ENCODE measurements around the gene PTPRD. TPM values are rescaled to one million over a fixed set of nuclear protein-coding genes. Genes with fewer than 3 reads are reported as not detected.

PTPRD gene
- total RNA-seq, 1 experiment from 2014 or later, result 69.6 TPM

GRCh38 chr9:8958358-8958757, 1654.4 kb downstream of the PTPRD start:
- ChIA-PET POLR2A (no interaction called here), CTCF (no interaction called here)
- DNase-seq (ENCODE audit: low spot score) (no peak), ATAC-seq (no peak)
- Mint-ChIP-seq H3K27me3 (ENCODE audit: low read depth) (no peaks in the 10 kb centered on the region), H3K36me3 (no peaks in the 10 kb centered on the region), H3K9me3 (no peaks in the 10 kb centered on the region), H3K27ac (no peak overlapping the region), H3K4me1 (peaks cover 24% of the 10 kb centered on the region), H3K4me3 (no peak overlapping the region)
- TF ChIP-seq TCF7 (CRISPR knock-in tag; IDR thresholded peaks at IDR 0.05; ENCODE audit: low read depth), result no peak
- no peak for TF ChIP-seq ZBTB21 (CRISPR knock-in tag; IDR thresholded peaks at IDR 0.05; ENCODE audit: borderline replicate concordance)
- TF ChIP-seq, protein P1, sequence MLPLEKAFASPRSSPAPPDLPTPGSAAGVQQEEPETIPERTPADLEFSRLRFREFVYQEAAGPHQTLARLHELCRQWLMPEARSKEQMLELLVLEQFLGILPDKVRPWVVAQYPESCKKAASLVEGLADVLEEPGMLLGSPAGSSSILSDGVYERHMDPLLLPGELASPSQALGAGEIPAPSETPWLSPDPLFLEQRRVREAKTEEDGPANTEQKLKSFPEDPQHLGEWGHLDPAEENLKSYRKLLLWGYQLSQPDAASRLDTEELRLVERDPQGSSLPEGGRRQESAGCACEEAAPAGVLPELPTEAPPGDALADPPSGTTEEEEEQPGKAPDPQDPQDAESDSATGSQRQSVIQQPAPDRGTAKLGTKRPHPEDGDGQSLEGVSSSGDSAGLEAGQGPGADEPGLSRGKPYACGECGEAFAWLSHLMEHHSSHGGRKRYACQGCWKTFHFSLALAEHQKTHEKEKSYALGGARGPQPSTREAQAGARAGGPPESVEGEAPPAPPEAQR (CRISPR knock-in tag; IDR thresholded peaks at IDR 0.05), result no peak
- TF ChIP-seq NFATC4 (CRISPR knock-in tag; IDR thresholded peaks at IDR 0.05), result no peak

- H3K4me1 Mint-ChIP-seq, result peaks cover 24% of the 10 kb centered on the region
- no peaks in the 10 kb centered on the region for H3K36me3 Mint-ChIP-seq
- CTCF ChIA-PET, result interaction anchor here (1.1 to 1.2 kb wide), 2 partner anchors 47 to 59 kb away, joined by 3 to 4 read pairs; no protein-coding TSS in a partner anchor
- no peak overlapping the region for H3K4me3 Mint-ChIP-seq
- no peak overlapping the region for H3K27ac Mint-ChIP-seq
- no peaks in the 10 kb centered on the region for H3K27me3 Mint-ChIP-seq (ENCODE audit: low read depth)
- DNase-seq (ENCODE audit: low spot score) (no peak), ATAC-seq (peak; percentile 85)
- TF ChIP-seq ZNF416 (CRISPR knock-in tag; IDR thresholded peaks at IDR 0.05), result no peak
- POLR2A ChIA-PET, result no interaction called here
- no peaks in the 10 kb centered on the region for H3K9me3 Mint-ChIP-seq
These were observed 1657.5 kb downstream of the PTPRD start for GRCh38 chr9:8955315-8955714.

- Mint-ChIP-seq H3K4me1 (peaks cover 16% of the 10 kb centered on the region), H3K27ac (peak overlapping the region; percentile 40), H3K9me3 (no peaks in the 10 kb centered on the region), H3K36me3 (no peaks in the 10 kb centered on the region), H3K27me3 (ENCODE audit: low read depth) (no peaks in the 10 kb centered on the region), H3K4me3 (no peak overlapping the region)
- ChIA-PET CTCF (no interaction called here), POLR2A (no interaction called here)
- peak; percentile 85 for ATAC-seq
- TF ChIP-seq ZBTB21 (CRISPR knock-in tag; IDR thresholded peaks at IDR 0.05; ENCODE audit: borderline replicate concordance) (no peak), ZNF232 (CRISPR knock-in tag; IDR thresholded peaks at IDR 0.05) (no peak)
- TF ChIP-seq, protein P2, sequence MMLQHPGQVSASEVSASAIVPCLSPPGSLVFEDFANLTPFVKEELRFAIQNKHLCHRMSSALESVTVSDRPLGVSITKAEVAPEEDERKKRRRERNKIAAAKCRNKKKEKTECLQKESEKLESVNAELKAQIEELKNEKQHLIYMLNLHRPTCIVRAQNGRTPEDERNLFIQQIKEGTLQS (CRISPR knock-in tag; conservative IDR thresholded peaks at IDR 0.05), result no peak
- TF ChIP-seq, protein P3, sequence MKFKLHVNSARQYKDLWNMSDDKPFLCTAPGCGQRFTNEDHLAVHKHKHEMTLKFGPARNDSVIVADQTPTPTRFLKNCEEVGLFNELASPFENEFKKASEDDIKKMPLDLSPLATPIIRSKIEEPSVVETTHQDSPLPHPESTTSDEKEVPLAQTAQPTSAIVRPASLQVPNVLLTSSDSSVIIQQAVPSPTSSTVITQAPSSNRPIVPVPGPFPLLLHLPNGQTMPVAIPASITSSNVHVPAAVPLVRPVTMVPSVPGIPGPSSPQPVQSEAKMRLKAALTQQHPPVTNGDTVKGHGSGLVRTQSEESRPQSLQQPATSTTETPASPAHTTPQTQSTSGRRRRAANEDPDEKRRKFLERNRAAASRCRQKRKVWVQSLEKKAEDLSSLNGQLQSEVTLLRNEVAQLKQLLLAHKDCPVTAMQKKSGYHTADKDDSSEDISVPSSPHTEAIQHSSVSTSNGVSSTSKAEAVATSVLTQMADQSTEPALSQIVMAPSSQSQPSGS (CRISPR knock-in tag; IDR thresholded peaks at IDR 0.05; ENCODE audit: borderline replicate concordance, low read depth), result no peak
- TF ChIP-seq, protein P4, sequence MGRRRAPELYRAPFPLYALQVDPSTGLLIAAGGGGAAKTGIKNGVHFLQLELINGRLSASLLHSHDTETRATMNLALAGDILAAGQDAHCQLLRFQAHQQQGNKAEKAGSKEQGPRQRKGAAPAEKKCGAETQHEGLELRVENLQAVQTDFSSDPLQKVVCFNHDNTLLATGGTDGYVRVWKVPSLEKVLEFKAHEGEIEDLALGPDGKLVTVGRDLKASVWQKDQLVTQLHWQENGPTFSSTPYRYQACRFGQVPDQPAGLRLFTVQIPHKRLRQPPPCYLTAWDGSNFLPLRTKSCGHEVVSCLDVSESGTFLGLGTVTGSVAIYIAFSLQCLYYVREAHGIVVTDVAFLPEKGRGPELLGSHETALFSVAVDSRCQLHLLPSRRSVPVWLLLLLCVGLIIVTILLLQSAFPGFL (CRISPR knock-in tag; IDR thresholded peaks at IDR 0.05; ENCODE audit: borderline replicate concordance), result no peak
- TF ChIP-seq, protein P5, sequence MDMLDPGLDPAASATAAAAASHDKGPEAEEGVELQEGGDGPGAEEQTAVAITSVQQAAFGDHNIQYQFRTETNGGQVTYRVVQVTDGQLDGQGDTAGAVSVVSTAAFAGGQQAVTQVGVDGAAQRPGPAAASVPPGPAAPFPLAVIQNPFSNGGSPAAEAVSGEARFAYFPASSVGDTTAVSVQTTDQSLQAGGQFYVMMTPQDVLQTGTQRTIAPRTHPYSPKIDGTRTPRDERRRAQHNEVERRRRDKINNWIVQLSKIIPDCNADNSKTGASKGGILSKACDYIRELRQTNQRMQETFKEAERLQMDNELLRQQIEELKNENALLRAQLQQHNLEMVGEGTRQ (CRISPR knock-in tag; IDR thresholded peaks at IDR 0.05), result no peak
- no peak for DNase-seq (ENCODE audit: low spot score)
These were observed 1666.3 kb downstream of the PTPRD start for GRCh38 chr9:8946461-8946860.

GRCh38 chr9:8943392-8943791, 1669.4 kb downstream of the PTPRD start:
- no peak for TF ChIP-seq SP1 (CRISPR knock-in tag; conservative IDR thresholded peaks at IDR 0.05)
- peak; percentile 99 for TF ChIP-seq HMGA2 (CRISPR knock-in tag; IDR thresholded peaks at IDR 0.05)
- CTCF ChIA-PET, result no interaction called here
- ATAC-seq (no peak), DNase-seq (ENCODE audit: low spot score) (no peak)
- Mint-ChIP-seq H3K4me1 (peaks cover 9% of the 10 kb centered on the region), H3K9me3 (no peaks in the 10 kb centered on the region), H3K27ac (no peak overlapping the region), H3K36me3 (no peaks in the 10 kb centered on the region), H3K4me3 (no peak overlapping the region), H3K27me3 (ENCODE audit: low read depth) (no peaks in the 10 kb centered on the region)
- POLR2A ChIA-PET, result no interaction called here
